Right atrium auricular region (tissue), 2 donors: ENCODE results near the gene LRRC15. TPM values are rescaled to one million over a fixed set of nuclear protein-coding genes. Genes with fewer than 3 reads are reported as not detected.

Experiments used
- DNase-seq: peaks from one replicate; pipeline ENCODE4 v3.0.0-alpha.2; 2019; ENCODE audit warnings: low spot score
- H3K27ac ChIP-seq, 2 donors: fragments of 200-600 bp; sonication (generic); 1 replicate in 1 of 2; 2 replicates in 1 of 2; pipeline ENCODE4 v1.5.1; 2016 to 2019
- H3K27me3 ChIP-seq, 2 donors: fragments of 200-600 bp; sonication (generic); one replicate each; pipeline versions ENCODE4 v1.5.1 to v1.6.0; 2017 to 2019
- H3K36me3 ChIP-seq: fragments of 200-600 bp; sonication (generic); one replicate; pipeline ENCODE4 v1.5.1; 2016
- H3K4me1 ChIP-seq, 2 donors: fragments of 200-600 bp; sonication (generic); one replicate each; pipeline versions ENCODE4 v1.5.1 to v1.6.0; 2017 to 2019
- H3K4me3 ChIP-seq, 2 donors: fragments of 200-600 bp; sonication (generic); 1 replicate in 1 of 2; 2 replicates in 1 of 2; pipeline ENCODE4 v1.5.1; 2017 to 2019; ENCODE audit warnings: mild to moderate bottlenecking in 1 of 2, moderate library complexity in 1 of 2
- H3K9me3 ChIP-seq, 2 donors: fragments of 200-600 bp; sonication (generic); one replicate each; pipeline ENCODE4 v1.5.1; 2019
- CTCF ChIP-seq, 2 donors: fragments of 200-600 bp; sonication (generic); IDR thresholded peaks; one replicate each; pipeline ENCODE4 v1.5.1; 2019; ENCODE audit warnings: antibody characterized with exemption in 2 of 2
- total RNA-seq, 2 donors: library from RNA; depleted of rRNA; stranded (reverse); fragments of >200 nt; gene quantifications; one replicate each; pipeline ENCODE4 v1.1.0, GENCODE V29; 2016

Gene LRRC15
- total RNA-seq, 2 donors from 2014 or later = 0.07 to 0.08 TPM

- H3K36me3 ChIP-seq = no peaks in the 10 kb centered on the region
- H3K27ac ChIP-seq = no peak overlapping the region
- H3K27me3 ChIP-seq = no peaks in the 10 kb centered on the region
- H3K4me3 ChIP-seq = no peak overlapping the region
- no peak for TF ChIP-seq CTCF (IDR thresholded peaks at IDR 0.05)
- no peaks in the 10 kb centered on the region for H3K9me3 ChIP-seq
- peaks cover 0 to 29% of the 10 kb centered on the region in 2 donors for H3K4me1 ChIP-seq
- DNase-seq = no peak
These were observed 1.3 kb downstream of the LRRC15 start for GRCh38 chr3:194367992-194368841.

GRCh38 chr3:194365978-194366490 lies 3.5 kb downstream of the LRRC15 start:
- peaks cover 0 to 29% of the 10 kb centered on the region in 2 donors for H3K4me1 ChIP-seq
- TF ChIP-seq CTCF (IDR thresholded peaks at IDR 0.05) = no peak
- H3K4me3 ChIP-seq = no peak overlapping the region
- no peaks in the 10 kb centered on the region for H3K9me3 ChIP-seq
- H3K27ac ChIP-seq = no peak overlapping the region
- H3K27me3 ChIP-seq = no peaks in the 10 kb centered on the region
- no peak for DNase-seq
- no peaks in the 10 kb centered on the region for H3K36me3 ChIP-seq

- no peak for DNase-seq
- H3K4me1 ChIP-seq = peaks cover 0 to 29% of the 10 kb centered on the region in 2 donors
- no peaks in the 10 kb centered on the region for H3K9me3 ChIP-seq
- no peaks in the 10 kb centered on the region for H3K27me3 ChIP-seq
- no peak overlapping the region for H3K4me3 ChIP-seq
- H3K27ac ChIP-seq = no peak overlapping the region
- TF ChIP-seq CTCF (IDR thresholded peaks at IDR 0.05) = no peak
- H3K36me3 ChIP-seq = no peaks in the 10 kb centered on the region
These were observed 4.0 kb downstream of the LRRC15 start for GRCh38 chr3:194365526-194365925.

GRCh38 chr3:194364652-194365434 lies 4.7 kb downstream of the LRRC15 start:
- Histone ChIP-seq H3K27ac (no peak overlapping the region), H3K4me3 (no peak overlapping the region), H3K4me1 (peaks cover 0 to 28% of the 10 kb centered on the region in 2 donors), H3K9me3 (no peaks in the 10 kb centered on the region), H3K27me3 (no peaks in the 10 kb centered on the region), H3K36me3 (no peaks in the 10 kb centered on the region)
- no peak for TF ChIP-seq CTCF (IDR thresholded peaks at IDR 0.05)
- no peak for DNase-seq

GRCh38 chr3:194364314-194364651 lies 5.3 kb downstream of the LRRC15 start:
- no peak overlapping the region for H3K27ac ChIP-seq
- no peak overlapping the region for H3K4me3 ChIP-seq
- no peaks in the 10 kb centered on the region for H3K36me3 ChIP-seq
- H3K9me3 ChIP-seq = no peaks in the 10 kb centered on the region
- DNase-seq = no peak
- no peak for TF ChIP-seq CTCF (IDR thresholded peaks at IDR 0.05)
- H3K4me1 ChIP-seq = peaks cover 0 to 23% of the 10 kb centered on the region in 2 donors
- no peaks in the 10 kb centered on the region for H3K27me3 ChIP-seq
